HG03571 (cell line): ENCODE data around the gene KLHDC10.
"Not testable (repeated sequence)": the region's sequence is repeated elsewhere in the genome, so short reads cannot be mapped to it uniquely, and the experiment has no call there.

Experiments
- ATAC-seq: cut with Tn5 transposase; IDR thresholded peaks from one replicate; pipeline ENCODE4 v1.9.1; 2021; ENCODE audit not compliant: unreplicated experiment

KLHDC10 gene

DNA sequence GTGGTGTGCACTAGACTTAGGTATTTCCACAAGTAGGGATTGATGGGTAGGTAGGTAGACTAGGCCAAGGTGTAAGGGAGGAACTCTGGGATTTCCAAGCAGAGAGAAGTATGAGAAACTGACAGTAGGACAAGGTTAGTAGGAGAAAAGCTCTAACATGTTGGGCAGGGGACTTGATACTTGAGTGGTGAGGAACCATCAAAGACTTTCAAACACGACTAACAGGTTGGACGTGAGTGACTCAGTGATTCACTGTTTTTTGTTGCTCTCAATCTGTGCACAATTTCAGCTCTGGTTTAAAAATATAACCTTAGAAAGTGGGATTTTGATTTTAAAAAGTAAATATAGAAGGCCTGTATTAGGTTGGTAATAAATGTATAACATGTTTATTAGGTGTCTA is 44.4 kb downstream of the KLHDC10 start:
- peak; percentile 12 for ATAC-seq

- ATAC-seq: no peak
Measured at GRCh38 chr7:130118294-130118693, 48.0 kb downstream of the KLHDC10 start.

- ATAC-seq: no peak
Measured at GRCh38 chr7:130118801-130119200, 48.5 kb downstream of the KLHDC10 start.

DNA sequence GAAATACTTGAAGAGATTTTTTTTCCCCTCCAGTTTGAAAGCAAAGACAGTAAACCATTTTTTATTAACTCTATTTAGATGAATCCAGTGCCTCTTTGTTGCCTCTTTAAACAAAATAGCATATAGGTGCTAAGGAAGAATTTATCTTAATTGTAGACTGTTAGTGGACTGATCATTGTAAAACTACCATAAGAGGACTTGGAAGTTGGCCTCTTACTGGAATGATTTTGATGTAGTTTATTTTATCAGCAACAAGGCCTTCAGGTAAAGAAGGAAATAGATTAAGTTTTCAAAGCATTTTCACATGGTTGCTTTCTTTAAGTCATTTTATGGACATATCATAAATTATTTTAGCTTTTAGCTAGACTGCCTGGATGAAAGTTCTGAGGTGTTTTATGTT is 53.2 kb downstream of the KLHDC10 start:
- no peak for ATAC-seq

DNA sequence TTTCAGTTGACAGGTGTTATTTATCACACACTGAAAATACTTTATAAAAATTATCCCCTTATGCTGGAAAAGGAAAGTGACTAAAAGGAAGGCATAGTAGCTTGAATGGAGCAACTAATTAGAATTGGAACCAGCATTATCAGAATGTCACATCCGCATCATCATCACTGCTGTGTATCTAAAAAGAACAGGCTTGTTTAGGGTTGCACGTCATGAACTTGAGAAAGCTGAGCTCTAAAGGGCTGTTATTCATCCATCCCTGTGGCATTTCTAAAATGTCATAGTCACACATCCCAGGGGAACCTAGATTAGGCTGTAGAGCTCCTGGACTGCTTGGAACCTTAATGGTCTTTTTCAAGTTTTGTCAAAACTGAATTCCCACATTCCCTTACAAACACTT is 54.4 kb downstream of the KLHDC10 start:
- no peak for ATAC-seq

DNA sequence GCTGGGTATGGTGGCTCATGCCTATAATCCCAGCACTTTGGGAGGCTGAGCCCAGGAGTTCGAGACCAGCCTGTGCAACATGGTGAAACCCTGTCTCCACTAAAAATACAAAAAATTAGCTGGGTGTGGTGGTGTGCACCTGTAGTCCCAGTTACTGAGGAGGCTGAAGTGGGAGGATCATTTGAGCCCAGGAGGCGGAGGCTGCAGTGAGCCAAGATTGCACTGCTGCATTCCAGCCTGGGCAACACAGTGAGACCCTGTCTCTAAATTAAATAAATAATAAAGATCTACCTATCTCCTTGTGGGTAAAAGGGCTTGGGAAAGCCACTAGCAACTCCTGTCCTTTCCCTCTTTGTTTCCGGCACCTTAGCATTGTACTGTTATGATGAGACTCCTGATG is 56.5 kb downstream of the KLHDC10 start:
- not testable (repeated sequence) for ATAC-seq

DNA sequence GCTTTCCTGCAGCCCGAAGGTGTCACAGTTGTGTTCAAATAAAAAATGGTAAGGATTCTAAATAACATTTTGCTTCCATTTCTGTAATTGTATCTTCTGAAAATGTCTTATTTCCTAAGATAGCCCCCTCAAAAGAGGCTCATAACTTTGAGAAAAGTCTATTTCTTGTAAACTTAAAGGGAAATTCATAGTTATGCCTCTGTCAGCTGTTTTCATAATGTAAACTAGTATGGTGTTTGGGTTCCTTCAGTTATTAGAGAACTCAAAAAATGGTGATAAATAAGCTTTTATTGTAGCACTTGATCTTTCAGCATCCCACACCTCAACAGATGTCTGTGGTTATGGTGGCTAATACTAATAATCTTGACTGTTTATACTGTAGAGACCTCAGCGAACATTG is 57.1 kb downstream of the KLHDC10 start:
- no peak for ATAC-seq

GRCh38 chr7:130127821-130128317 is 57.5 kb downstream of the KLHDC10 start:
- no peak for ATAC-seq

DNA sequence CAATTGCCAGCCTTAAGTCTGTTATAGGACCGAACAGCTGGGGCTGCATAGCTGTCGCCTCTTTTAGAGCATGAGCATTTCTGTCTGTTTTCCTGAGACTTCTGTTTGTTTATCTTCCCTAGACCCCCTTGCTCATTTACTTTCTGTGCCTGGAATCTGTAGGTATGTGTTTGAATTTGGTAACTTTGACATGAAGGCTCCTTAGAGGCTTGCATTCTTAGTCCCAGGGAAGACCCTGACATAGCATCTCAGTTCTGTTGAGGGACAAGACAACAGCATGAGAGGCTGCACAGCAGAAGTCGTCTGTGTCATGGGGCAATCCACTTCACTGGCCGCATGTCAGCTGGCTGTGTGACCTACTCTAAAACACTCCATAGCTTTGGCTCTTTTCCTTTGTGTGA is 58.7 kb downstream of the KLHDC10 start:
- ATAC-seq: no peak

DNA sequence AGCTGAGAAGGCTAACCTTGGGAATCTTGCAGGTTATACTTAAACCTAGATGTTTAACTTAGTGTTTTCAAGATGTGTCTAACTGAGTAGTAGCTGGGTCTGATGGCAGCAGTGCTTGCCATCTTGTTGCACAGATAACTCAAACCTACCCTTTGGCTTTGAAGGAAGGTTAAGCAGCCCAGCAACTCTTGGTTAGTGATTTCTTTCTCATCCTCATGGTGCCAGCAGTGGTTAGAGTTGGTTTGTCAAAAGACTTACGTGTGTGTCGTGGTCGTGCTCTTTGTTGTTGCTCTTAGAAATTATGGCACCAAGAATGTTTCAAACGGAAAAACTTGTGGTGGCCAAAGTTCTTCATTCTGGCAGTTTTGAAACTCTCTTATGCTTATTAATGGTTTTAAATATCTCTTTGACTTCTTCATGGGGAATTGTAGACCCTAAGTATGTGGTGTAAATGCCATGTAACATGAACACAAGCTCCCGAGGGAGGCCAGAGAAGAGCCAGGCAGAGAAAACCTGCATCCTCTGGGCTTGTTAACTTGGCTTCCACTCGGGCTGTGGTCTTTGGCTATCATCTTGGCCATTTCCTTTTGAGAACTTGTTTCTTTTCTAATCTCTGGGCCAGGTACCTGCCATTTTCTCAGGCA is 61.0 kb downstream of the KLHDC10 start:
- no peak for ATAC-seq

DNA sequence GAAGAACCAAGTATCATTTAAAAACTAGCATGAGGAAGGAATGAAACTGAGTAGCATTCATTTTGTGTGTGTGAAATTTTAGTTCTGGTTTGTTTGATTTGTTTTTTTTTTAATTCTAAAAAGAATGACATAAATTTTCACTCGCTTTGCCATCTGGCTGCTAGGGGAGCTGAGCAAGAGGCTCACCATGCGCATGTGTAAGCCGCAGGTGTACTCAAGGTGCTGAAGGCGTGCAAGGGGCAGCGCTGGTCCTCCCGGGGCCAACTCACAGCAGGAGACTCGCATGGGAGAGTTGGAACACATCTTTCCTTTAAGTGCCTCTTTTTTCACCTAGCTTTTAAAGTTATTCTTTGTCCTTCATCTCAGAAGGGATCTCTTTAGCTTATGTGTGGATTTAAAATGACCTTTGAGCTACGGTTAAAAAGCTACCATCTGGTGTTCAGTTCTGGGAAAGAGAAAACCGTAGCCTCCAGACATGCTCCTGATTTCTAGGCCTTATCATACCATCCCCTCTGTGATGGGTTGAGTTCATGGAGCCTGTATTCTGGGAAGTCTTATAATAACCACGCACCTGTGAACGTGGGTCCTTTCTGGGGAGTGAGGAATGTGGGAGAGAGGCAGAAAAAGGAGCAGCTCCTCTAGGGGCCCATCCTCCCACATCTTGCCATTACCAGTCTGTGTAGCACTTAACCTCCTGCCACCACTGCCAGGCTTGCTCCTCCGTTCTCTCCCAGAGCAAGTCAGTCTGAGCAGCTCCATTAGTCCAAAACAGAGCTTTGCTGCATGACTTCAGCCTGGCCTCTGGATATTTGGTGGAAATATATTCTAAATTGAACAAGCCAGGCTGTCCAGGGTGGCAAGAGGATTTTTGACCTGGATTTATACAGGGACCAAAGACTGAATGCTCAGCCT is 61.9 kb downstream of the KLHDC10 start:
- ATAC-seq: no peak

GRCh38 chr7:130133029-130133782 is 62.9 kb downstream of the KLHDC10 start:
- no peak for ATAC-seq

GRCh38 chr7:130134106-130134636 is 63.8 kb downstream of the KLHDC10 start:
- ATAC-seq: no peak

GRCh38 chr7:130134726-130135125 is 64.4 kb downstream of the KLHDC10 start:
- ATAC-seq: no peak

DNA sequence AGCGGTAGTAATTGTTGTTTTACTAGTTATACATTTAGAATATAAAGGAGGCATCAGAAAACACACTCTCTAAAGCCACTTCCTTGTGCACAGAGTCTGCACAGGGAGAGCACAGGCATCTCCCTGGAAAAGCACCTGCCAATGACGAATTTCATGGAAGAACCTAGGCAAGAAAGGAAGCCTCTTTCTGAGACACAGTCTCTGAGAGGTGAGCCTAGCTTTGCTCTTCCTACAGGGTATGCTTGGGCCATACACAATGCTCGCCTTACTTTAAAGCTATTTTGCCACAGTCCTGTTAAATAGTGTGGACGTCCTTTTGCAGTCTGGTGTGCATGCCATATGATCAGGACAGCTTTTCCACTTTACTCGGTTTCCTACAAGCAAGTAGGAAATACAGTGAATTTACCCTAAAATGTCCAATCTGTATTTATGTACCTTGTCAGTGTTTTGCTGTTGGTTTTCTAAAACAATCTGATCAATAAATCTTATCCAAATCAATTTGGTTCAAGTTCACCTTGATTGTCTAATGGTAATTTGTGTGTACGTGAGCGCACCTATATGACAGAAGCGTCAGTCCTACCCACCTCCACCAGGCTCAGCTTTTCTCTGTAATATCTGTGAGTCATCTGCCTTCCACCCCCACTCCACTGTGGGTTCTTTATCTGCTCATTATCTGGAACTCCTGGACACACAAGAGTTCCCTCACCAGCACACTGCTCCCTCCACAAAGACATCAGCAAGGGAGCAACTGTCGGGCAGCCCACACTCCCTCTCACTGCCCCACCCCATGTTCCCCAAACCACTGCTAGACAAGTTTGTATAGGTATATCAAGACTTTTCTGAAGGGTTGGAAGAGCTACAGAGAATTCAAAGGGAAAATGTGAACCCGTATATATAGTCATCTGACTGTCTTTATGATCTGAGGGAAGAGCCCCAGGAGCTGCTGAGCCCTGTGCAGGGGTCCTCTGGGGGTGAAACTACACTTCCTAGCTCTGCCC is 65.2 kb downstream of the KLHDC10 start:
- ATAC-seq: no peak

DNA sequence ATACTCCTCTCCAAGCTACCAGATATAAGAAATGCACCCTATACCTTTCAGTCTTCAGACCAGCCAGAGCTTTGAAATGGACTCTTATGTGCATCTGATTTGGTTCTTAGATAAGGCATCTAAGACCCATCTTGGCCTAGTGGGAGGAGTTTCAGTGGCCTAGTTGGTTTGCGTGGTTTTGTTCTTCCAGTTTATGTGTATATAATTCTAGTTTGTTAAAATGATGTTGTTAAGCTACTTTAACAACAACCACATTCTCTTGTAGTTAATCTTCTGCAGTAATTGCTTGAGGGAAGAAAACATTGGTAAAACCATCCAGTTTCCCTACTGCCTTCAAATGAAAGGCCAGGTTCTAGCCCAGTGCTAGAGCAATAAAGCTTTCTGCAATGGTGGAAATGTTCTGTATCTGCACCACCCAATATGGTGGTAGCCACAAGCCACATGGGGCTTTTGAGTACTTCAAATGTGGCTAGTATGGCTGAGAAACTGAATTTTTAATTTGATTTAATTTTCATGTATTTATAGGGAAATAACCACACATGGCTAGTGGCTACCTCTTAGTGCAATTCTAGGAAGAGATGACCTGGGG is 66.3 kb downstream of the KLHDC10 start:
- ATAC-seq: no peak

GRCh38 chr7:130137207-130137606 is 66.9 kb downstream of the KLHDC10 start:
- no peak for ATAC-seq

DNA sequence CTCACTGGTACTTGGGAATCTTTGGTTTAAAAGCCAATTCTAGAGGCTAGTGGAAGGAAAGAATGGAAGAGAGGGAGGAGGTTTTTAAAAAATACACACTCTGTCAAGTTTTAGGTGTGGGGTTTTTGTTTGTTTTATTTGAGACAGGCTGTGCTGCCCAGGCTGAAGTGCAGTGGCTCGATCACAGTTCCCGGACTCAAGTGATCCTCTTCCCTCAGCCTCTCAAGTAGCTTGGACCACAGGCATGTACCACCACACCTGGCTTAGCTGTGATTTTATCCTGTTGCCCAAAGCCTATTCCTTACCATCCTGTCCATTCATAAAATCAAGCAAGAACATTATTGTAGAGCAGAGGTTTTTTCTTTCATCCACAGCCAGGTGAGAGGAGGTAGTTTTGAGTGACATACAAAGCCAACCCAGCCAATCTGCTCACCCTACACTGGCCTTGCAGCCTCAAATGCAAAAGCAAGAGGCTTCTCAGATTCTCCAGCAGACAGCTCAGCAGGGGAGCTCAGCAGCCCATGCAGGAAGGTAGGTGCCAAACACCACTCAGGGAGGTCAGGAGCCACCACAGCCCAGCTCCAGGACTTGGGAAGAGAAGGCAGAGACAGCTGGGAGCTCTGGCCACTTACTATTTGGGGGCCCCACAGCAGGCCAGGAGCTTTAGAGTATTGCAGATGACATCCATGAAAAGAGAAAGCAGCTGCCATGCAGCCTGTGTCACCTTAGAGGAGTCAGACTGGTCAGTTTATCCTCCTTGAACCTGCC is 69.0 kb downstream of the KLHDC10 start:
- ATAC-seq: no peak
